ENCODE measurements around the gene PRICKLE2. TPM values are rescaled to one million over a fixed set of nuclear protein-coding genes. Genes with fewer than 3 reads are reported as not detected.
A peak's percentile ranks its signal among the peaks of the same experiment; 100 is the strongest.

PRICKLE2 gene
- total RNA-seq, 1 experiment from 2014 or later = 1.9 TPM

GRCh38 chr3:64222501-64223111, 2.7 kb downstream of the PRICKLE2 start:
- peaks cover 36% of the 10 kb centered on the region for H3K4me1 Mint-ChIP-seq (ENCODE audit: low read depth, unreplicated experiment)
- no peak overlapping the region for H3K27ac Mint-ChIP-seq (ENCODE audit: unreplicated experiment)
- BruUV-seq (replicated peaks) = no TSS peak
- H3K4me3 Mint-ChIP-seq (ENCODE audit: low read depth, unreplicated experiment) = no peak overlapping the region
- no peak for DNase-seq
- TF ChIP-seq, protein P1, sequence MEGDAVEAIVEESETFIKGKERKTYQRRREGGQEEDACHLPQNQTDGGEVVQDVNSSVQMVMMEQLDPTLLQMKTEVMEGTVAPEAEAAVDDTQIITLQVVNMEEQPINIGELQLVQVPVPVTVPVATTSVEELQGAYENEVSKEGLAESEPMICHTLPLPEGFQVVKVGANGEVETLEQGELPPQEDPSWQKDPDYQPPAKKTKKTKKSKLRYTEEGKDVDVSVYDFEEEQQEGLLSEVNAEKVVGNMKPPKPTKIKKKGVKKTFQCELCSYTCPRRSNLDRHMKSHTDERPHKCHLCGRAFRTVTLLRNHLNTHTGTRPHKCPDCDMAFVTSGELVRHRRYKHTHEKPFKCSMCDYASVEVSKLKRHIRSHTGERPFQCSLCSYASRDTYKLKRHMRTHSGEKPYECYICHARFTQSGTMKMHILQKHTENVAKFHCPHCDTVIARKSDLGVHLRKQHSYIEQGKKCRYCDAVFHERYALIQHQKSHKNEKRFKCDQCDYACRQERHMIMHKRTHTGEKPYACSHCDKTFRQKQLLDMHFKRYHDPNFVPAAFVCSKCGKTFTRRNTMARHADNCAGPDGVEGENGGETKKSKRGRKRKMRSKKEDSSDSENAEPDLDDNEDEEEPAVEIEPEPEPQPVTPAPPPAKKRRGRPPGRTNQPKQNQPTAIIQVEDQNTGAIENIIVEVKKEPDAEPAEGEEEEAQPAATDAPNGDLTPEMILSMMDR (IDR thresholded peaks at IDR 0.05; ENCODE audit: unreplicated experiment) = no peak
- CTCF ChIA-PET = no interaction called here
- no peaks in the 10 kb centered on the region for H3K9me3 Mint-ChIP-seq (ENCODE audit: low read depth, unreplicated experiment)
- H3K27me3 Mint-ChIP-seq (ENCODE audit: unreplicated experiment) = no peaks in the 10 kb centered on the region
- intact Hi-C loops (cut with micrococcal nuclease; ENCODE audit: unreplicated experiment) = loop anchor here (5.0 kb wide), 1 partner anchor 190 kb away; no protein-coding TSS in a partner anchor
- H3K36me3 Mint-ChIP-seq (ENCODE audit: insufficient read depth, unreplicated experiment) = peaks cover 7% of the 10 kb centered on the region

GRCh38 chr3:64221571-64222257, 3.6 kb downstream of the PRICKLE2 start:
- CTCF ChIA-PET = no interaction called here
- Mint-ChIP-seq H3K27me3 (ENCODE audit: unreplicated experiment) (no peaks in the 10 kb centered on the region), H3K4me3 (ENCODE audit: low read depth, unreplicated experiment) (no peak overlapping the region), H3K27ac (ENCODE audit: unreplicated experiment) (no peak overlapping the region), H3K36me3 (ENCODE audit: insufficient read depth, unreplicated experiment) (peaks cover 7% of the 10 kb centered on the region), H3K9me3 (ENCODE audit: low read depth, unreplicated experiment) (no peaks in the 10 kb centered on the region), H3K4me1 (ENCODE audit: low read depth, unreplicated experiment) (peaks cover 36% of the 10 kb centered on the region)
- no peak for DNase-seq
- intact Hi-C loops (cut with micrococcal nuclease; ENCODE audit: unreplicated experiment) = loop anchor here (5.0 kb wide), 1 partner anchor 189 kb away; no protein-coding TSS in a partner anchor
- TF ChIP-seq, protein P1 (IDR thresholded peaks at IDR 0.05; ENCODE audit: unreplicated experiment) = no peak
- BruUV-seq (replicated peaks) = no TSS peak

GRCh38 chr3:64220161-64220914, 4.9 kb downstream of the PRICKLE2 start:
- no peaks in the 10 kb centered on the region for H3K9me3 Mint-ChIP-seq (ENCODE audit: low read depth, unreplicated experiment)
- peak overlapping the region; percentile 27 for H3K27ac Mint-ChIP-seq (ENCODE audit: unreplicated experiment)
- intact Hi-C loops (cut with micrococcal nuclease; ENCODE audit: unreplicated experiment) = loop anchor here (5.0 kb wide), 1 partner anchor 188 kb away; no protein-coding TSS in a partner anchor
- no peak overlapping the region for H3K4me3 Mint-ChIP-seq (ENCODE audit: low read depth, unreplicated experiment)
- DNase-seq = no peak
- H3K27me3 Mint-ChIP-seq (ENCODE audit: unreplicated experiment) = no peaks in the 10 kb centered on the region
- peaks cover 29% of the 10 kb centered on the region for H3K4me1 Mint-ChIP-seq (ENCODE audit: low read depth, unreplicated experiment)
- H3K36me3 Mint-ChIP-seq (ENCODE audit: insufficient read depth, unreplicated experiment) = peaks cover 7% of the 10 kb centered on the region
- CTCF ChIA-PET = interaction anchor here (0.6 kb wide), 1 partner anchor 223 kb away, joined by 3 read pairs; no protein-coding TSS in a partner anchor
- no TSS peak for BruUV-seq (replicated peaks)
- TF ChIP-seq, protein P1 (IDR thresholded peaks at IDR 0.05; ENCODE audit: unreplicated experiment) = no peak

GRCh38 chr3:64218746-64219145, 6.5 kb downstream of the PRICKLE2 start:
- peaks cover 36% of the 10 kb centered on the region for H3K4me1 Mint-ChIP-seq (ENCODE audit: low read depth, unreplicated experiment)
- TF ChIP-seq, protein P1 (IDR thresholded peaks at IDR 0.05; ENCODE audit: unreplicated experiment) = no peak
- H3K27ac Mint-ChIP-seq (ENCODE audit: unreplicated experiment) = no peak overlapping the region
- intact Hi-C loops (cut with micrococcal nuclease; ENCODE audit: unreplicated experiment) = no loop called here
- H3K9me3 Mint-ChIP-seq (ENCODE audit: low read depth, unreplicated experiment) = no peaks in the 10 kb centered on the region
- H3K4me3 Mint-ChIP-seq (ENCODE audit: low read depth, unreplicated experiment) = no peak overlapping the region
- CTCF ChIA-PET = no interaction called here
- no TSS peak for BruUV-seq (replicated peaks)
- no peak for DNase-seq
- H3K27me3 Mint-ChIP-seq (ENCODE audit: unreplicated experiment) = no peaks in the 10 kb centered on the region
- H3K36me3 Mint-ChIP-seq (ENCODE audit: insufficient read depth, unreplicated experiment) = peaks cover 4% of the 10 kb centered on the region

All from Calu3 (cell line).